OCI-LY7 (cell line): Measurements from ENCODE around the gene HTR3D.

ENCODE experiments used
- EZH2phosphoT487 ChIP-seq: fragments of 200-600 bp; sonication (generic); IDR thresholded peaks from 2 replicates; pipeline ENCODE4 v1.6.1; 2018; ENCODE audit warnings: low read depth, borderline replicate concordance, mild to moderate bottlenecking, mixed run types, antibody characterized with exemption, low read length, moderate library complexity, mixed read lengths
- TF ChIP-seq, protein P1 (sequence below): fragments of 200-600 bp; sonication (generic); conservative IDR thresholded peaks from 2 replicates; pipeline ENCODE4 v1.5.1; 2014; ENCODE audit warnings: mild to moderate bottlenecking, antibody characterized with exemption, low read length, moderate library complexity, mixed read lengths

DNA sequence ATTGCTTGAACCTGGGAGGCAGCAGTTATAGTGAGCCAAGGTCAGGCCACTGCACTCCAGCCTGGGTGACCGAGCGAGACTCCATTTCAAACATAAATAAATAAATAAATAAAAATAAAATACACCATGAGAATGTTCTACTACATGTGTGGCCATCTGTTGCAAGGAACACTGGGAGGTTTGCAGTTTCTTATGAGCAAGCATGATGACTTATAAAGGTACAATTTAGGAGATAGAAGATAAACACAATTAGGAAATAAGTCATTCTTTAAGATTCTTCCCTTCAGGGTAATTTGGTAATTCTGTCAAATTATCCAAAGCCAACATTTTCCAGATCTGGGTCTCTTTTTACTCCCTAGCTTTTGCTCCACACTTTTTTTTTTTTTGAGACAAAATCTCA is 34.7 kb downstream of the HTR3D start:
- TF ChIP-seq, protein P1, sequence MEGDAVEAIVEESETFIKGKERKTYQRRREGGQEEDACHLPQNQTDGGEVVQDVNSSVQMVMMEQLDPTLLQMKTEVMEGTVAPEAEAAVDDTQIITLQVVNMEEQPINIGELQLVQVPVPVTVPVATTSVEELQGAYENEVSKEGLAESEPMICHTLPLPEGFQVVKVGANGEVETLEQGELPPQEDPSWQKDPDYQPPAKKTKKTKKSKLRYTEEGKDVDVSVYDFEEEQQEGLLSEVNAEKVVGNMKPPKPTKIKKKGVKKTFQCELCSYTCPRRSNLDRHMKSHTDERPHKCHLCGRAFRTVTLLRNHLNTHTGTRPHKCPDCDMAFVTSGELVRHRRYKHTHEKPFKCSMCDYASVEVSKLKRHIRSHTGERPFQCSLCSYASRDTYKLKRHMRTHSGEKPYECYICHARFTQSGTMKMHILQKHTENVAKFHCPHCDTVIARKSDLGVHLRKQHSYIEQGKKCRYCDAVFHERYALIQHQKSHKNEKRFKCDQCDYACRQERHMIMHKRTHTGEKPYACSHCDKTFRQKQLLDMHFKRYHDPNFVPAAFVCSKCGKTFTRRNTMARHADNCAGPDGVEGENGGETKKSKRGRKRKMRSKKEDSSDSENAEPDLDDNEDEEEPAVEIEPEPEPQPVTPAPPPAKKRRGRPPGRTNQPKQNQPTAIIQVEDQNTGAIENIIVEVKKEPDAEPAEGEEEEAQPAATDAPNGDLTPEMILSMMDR: no peak
- TF ChIP-seq EZH2phosphoT487: no peak
